Suprapubic skin (tissue), 4 donors: ENCODE measurements around the gene NRF1. TPM values are rescaled to one million over a fixed set of nuclear protein-coding genes. Genes with fewer than 3 reads are reported as not detected.

Experiments
- DNase-seq, 2 donors: peaks; one replicate each; pipeline ENCODE4 v3.0.0-alpha.2; 2019; ENCODE audit warnings: low spot score in 2 of 2
- H3K27ac ChIP-seq: fragments of 200-600 bp; sonication (generic); one replicate; pipeline ENCODE4 v1.5.1; 2019
- H3K27me3 ChIP-seq: fragments of 200-600 bp; sonication (generic); one replicate; pipeline ENCODE4 v1.5.1; 2019
- H3K36me3 ChIP-seq: fragments of 200-600 bp; sonication (generic); one replicate; pipeline ENCODE4 v1.5.1; 2019
- H3K4me1 ChIP-seq: fragments of 200-600 bp; sonication (generic); one replicate; pipeline ENCODE4 v1.5.1; 2019
- H3K4me3 ChIP-seq: fragments of 200-600 bp; sonication (generic); one replicate; pipeline ENCODE4 v1.5.1; 2019; ENCODE audit warnings: mild to moderate bottlenecking
- H3K9me3 ChIP-seq: fragments of 200-600 bp; sonication (generic); one replicate; pipeline ENCODE4 v1.5.1; 2019
- CTCF ChIP-seq, 2 donors: fragments of 200-600 bp in 1 of 2; fragments of 450-650 bp in 1 of 2; sonication (generic) in 1 of 2; IDR thresholded peaks; one replicate each; pipeline ENCODE4 v1.5.1; 2016 to 2019; ENCODE audit warnings: antibody characterized with exemption in 2 of 2, mild to moderate bottlenecking in 1 of 2, moderate library complexity in 1 of 2
- EP300 ChIP-seq: sonication (generic); formaldehyde crosslinking; IDR thresholded peaks from one replicate; pipeline ENCODE4 v1.6.1; 2017; ENCODE audit warnings: antibody characterized with exemption
- POLR2A ChIP-seq, 2 donors: fragments of 450-650 bp; IDR thresholded peaks; one replicate each; pipeline ENCODE4 v1.6.1; 2017; ENCODE audit warnings: antibody characterized with exemption in 2 of 2, mild to moderate bottlenecking in 2 of 2, moderate library complexity in 2 of 2
- POLR2AphosphoS5 ChIP-seq, 3 donors: sonication (generic); formaldehyde crosslinking; IDR thresholded peaks; one replicate each; pipeline ENCODE4 v1.6.1; 2017; ENCODE audit warnings: antibody characterized with exemption in 3 of 3
- WGBS: methylation state at CpG from one replicate; pipeline ENCODE4 v1.1.5; 2018; 5-methylcytosine and 5-hydroxymethylcytosine counted together
- total RNA-seq, 4 donors: library from RNA; depleted of rRNA; stranded (reverse); fragments of >200 nt; gene quantifications; one replicate each; pipeline ENCODE4 v1.1.0, GENCODE V29; 2016

NRF1 gene
- total RNA-seq, 4 donors from 2014 or later: 11.7 to 33.2 (median 15.5) TPM

- Histone ChIP-seq H3K36me3 (peaks cover 50% of the 10 kb centered on the region), H3K4me1 (no peaks in the 10 kb centered on the region), H3K27me3 (no peaks in the 10 kb centered on the region), H3K27ac (no peak overlapping the region), H3K4me3 (no peak overlapping the region), H3K9me3 (no peaks in the 10 kb centered on the region)
- TF ChIP-seq POLR2AphosphoS5 (IDR thresholded peaks at IDR 0.05) (no peak), EP300 (no peak)
- 94% methylated on average over 7 of the region's 7 CpGs for WGBS
- DNase-seq: no peak
Observed at GRCh38 chr7:129676017-129676897, 64.7 kb downstream of the NRF1 start.

- 95% methylated on average over 4 of the region's 4 CpGs for WGBS
- peaks cover 38% of the 10 kb centered on the region for H3K36me3 ChIP-seq
Observed at GRCh38 chr7:129677796-129678195, 66.3 kb downstream of the NRF1 start.

GRCh38 chr7:129678606-129679005 is 67.1 kb downstream of the NRF1 start:
- Histone ChIP-seq H3K27me3 (no peaks in the 10 kb centered on the region), H3K27ac (no peak overlapping the region), H3K9me3 (no peaks in the 10 kb centered on the region), H3K4me3 (no peak overlapping the region), H3K4me1 (no peaks in the 10 kb centered on the region), H3K36me3 (peaks cover 33% of the 10 kb centered on the region)
- TF ChIP-seq CTCF (IDR thresholded peaks at IDR 0.05) (no peak), POLR2A (IDR thresholded peaks at IDR 0.05) (no peak), EP300 (no peak), POLR2AphosphoS5 (IDR thresholded peaks at IDR 0.05) (no peak)
- no peak for DNase-seq

More at GRCh38 chr7:129677796-129678195, 66.3 kb downstream of the NRF1 start:
- no peak overlapping the region for H3K4me3 ChIP-seq
- TF ChIP-seq EP300 (no peak), POLR2A (IDR thresholded peaks at IDR 0.05) (no peak), CTCF (IDR thresholded peaks at IDR 0.05) (no peak), POLR2AphosphoS5 (IDR thresholded peaks at IDR 0.05) (no peak)
- no peak overlapping the region for H3K27ac ChIP-seq
- DNase-seq: no peak
- no peaks in the 10 kb centered on the region for H3K27me3 ChIP-seq
- no peaks in the 10 kb centered on the region for H3K9me3 ChIP-seq
- H3K4me1 ChIP-seq: no peaks in the 10 kb centered on the region

GRCh38 chr7:129680400-129680799 is 68.9 kb downstream of the NRF1 start:
- 97% methylated on average over 1 of the region's 1 CpG for WGBS
- H3K4me3 ChIP-seq: no peak overlapping the region
- H3K9me3 ChIP-seq: no peaks in the 10 kb centered on the region
- no peaks in the 10 kb centered on the region for H3K27me3 ChIP-seq
- no peak for DNase-seq
- TF ChIP-seq EP300: no peak
- no peak for TF ChIP-seq CTCF (IDR thresholded peaks at IDR 0.05)
- TF ChIP-seq POLR2AphosphoS5 (IDR thresholded peaks at IDR 0.05): no peak
- no peak for TF ChIP-seq POLR2A (IDR thresholded peaks at IDR 0.05)
- H3K36me3 ChIP-seq: peaks cover 19% of the 10 kb centered on the region
- no peaks in the 10 kb centered on the region for H3K4me1 ChIP-seq
- no peak overlapping the region for H3K27ac ChIP-seq

GRCh38 chr7:129684777-129685176 is 73.3 kb downstream of the NRF1 start:
- H3K27ac ChIP-seq: no peak overlapping the region
- H3K9me3 ChIP-seq: no peaks in the 10 kb centered on the region
- H3K4me1 ChIP-seq: no peaks in the 10 kb centered on the region
- no peak for TF ChIP-seq POLR2A (IDR thresholded peaks at IDR 0.05)
- TF ChIP-seq EP300: no peak
- TF ChIP-seq CTCF (IDR thresholded peaks at IDR 0.05): no peak
- TF ChIP-seq POLR2AphosphoS5 (IDR thresholded peaks at IDR 0.05): no peak
- H3K36me3 ChIP-seq: peaks cover 3% of the 10 kb centered on the region
- 97% methylated on average over 1 of the region's 1 CpG for WGBS
- H3K4me3 ChIP-seq: no peak overlapping the region
- H3K27me3 ChIP-seq: no peaks in the 10 kb centered on the region
- DNase-seq: no peak
